GM19099 (cell line): ENCODE measurements around the gene TNFAIP8.

Experiments
- POLR2A ChIP-seq: IDR thresholded peaks from 3 replicates; pipeline ENCODE4 v1.6.1; 2011; ENCODE audit warnings: low read depth; ENCODE audit not compliant: insufficient read length; ENCODE audit errors: extremely low read depth

The TNFAIP8 gene

DNA sequence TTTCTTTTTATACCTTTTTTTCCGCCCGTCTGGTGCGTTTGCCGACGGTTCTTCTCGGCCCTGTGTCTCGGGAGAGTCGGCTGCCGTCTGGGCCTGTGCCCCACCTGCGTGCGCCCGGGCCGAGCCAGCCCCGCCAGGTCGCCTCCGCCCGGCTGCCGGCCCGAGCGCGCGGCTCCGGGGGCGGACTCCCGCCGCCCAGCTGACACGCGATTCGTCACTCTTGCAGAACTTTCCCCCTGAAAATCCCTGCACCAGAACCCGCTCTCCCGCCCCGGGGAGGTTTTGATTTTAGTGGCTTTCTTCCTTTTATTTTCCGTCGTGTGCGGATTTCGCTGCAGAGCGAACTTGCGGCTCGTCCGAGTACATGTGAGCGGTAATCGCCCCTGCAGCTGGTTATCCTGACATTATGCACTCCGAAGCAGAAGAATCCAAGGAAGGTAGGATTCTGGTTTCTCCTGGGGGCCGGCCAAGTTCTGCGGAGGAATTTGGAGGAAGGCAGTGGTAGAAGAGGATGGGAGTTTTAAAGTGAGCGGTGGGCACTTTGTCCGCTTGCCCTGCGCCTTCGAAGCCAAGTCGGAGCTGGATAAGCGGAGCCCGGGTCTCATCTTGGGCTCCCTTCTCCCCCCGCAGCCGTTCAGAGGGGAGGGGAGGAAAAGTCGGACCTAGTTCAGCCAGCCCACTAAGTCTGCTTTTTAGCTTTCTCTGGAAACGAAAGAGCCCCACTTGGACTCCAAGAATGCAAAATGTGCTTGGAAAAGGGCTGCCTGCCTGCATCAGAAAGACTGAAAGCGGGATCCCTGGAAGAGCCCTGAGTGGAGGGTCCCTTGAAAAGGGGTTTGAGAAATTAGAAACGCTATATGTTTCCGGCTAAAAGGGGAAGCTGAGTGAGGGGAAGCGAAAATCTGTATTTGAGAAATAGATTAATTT lies at the start of gene TNFAIP8:
TNFAIP8 (plus strand) TSS at position 335 of the 927 bp plus-strand sequence; CDS start at position 407, 72 bp downstream.
- TF ChIP-seq POLR2A = peak; percentile 67

DNA sequence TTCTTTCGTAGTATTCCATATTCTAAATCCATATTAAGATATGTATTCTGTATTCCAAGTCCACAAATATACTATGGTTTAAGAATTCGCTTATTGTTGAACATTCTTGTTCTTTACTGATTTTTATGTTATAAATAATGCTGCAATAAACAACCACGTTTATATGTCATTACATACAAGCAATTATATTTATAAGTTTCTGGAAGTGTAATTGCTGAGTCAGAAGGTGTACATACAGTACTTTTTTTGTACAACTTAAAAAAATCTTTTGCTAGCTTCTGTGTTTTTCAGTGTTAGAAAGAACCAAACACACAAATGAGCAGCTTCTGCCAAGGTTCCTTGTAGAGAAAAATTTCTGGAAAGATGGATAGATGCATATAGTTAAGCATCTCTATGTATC lies 48.6 kb upstream of the TNFAIP8 start:
- TF ChIP-seq POLR2A = no peak

GRCh38 chr5:119309326-119309725 lies 46.5 kb upstream of the TNFAIP8 start:
- TF ChIP-seq POLR2A = no peak

DNA sequence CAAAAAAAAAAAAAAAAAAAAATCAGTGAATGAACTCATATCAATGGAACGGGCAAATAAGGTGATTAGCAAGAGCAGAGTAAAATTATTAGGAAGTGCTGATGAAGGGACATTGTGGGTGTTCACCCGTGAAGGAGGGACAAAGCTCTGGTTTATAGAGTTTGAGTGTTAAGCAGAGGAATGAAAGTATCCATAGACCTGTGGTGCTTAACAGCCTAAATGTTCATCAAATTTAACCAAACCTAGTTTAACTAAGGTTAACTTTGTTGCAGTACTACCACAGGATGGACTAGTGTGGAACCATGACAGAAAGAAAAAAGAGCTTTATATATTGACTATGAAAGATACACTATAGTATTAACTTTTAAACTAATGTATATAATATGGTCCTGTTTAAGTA lies 44.1 kb upstream of the TNFAIP8 start:
- no peak for TF ChIP-seq POLR2A

- TF ChIP-seq POLR2A = no peak
These were observed 43.4 kb upstream of the TNFAIP8 start for GRCh38 chr5:119312403-119312802.

DNA sequence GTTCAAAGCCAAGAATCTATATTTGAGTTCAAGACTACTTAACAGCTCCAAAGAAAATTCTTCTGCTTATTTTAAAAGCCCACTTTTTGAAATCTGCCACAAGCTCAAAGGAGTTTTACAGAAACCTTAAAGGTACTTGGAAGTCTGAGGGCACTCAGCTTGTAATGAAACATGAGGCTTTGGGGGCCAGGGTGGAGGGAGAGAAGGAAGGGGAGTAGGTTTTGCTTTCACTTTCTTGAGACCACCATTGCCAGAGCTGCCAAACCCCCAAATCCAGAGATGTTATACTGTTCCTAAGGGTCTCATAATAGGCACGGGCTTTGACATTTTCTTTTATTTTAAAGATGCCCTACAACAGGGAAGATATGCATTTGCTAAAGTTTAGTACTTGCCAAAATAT lies 42.6 kb upstream of the TNFAIP8 start:
- TF ChIP-seq POLR2A = no peak

DNA sequence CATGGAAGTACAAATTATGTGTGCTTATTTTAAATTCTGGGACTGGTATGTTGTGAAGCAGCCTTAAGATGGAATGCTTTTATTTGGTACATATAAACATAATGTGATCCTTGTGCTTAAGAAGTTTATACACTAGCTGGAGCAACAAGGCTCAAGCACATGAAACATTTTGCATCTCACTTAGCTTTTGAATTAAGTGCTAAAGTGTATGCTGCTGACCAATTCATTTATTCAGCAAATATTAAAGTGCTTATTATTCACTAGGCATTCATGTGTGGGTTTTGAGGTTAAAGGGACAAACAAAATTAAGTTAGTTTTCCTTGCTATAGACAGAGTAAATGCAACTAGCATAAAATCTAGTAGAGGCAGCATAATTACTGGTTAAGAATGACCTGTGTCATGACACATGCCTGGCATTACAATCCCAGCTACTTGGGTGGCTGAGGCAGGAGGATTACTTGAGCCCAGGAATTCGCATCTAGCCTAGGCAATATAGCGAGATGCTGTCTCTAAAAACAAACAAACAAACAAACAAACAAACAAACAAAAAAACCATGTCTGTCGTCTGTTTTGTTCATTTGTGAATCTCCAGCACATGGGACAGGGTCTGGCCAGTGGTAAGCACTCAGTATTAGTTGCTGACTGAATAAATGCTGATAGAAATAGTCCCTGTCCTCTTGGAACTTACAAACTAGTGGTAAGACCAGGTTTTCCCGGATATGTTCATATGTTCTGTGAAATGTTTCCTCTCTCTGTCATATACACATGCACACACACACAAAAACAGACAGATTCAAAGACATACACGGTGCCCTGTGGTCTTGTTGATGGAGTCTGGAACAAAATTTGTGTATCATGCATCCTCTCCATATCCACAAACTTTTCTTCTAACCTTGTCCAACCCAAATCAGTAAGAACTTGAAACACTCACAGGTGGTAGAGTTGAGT lies 41.9 kb upstream of the TNFAIP8 start:
- no peak for TF ChIP-seq POLR2A

- no peak for TF ChIP-seq POLR2A
These were observed 40.3 kb upstream of the TNFAIP8 start for GRCh38 chr5:119315516-119315949.

DNA sequence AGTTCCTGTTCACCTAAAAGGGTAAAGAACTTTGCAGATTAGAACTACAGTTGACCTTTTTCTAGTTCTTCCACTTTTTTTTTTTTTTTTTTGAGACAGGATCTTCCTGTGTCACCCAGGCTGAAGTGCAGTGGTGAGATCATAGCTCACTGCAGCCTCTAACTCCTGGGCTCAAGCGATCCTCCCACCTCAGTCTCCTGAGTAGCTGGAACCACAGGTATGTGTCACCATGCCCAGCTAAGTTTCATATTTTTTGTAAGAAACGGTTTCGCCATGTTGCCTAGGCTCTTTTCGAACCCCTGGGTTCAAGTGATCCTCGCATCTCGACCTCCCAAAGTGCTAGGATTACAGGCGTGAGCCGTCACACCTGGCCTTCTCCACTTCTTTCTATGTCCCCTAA lies 39.7 kb upstream of the TNFAIP8 start:
- no peak for TF ChIP-seq POLR2A

GRCh38 chr5:119316906-119317305 lies 38.9 kb upstream of the TNFAIP8 start:
- TF ChIP-seq POLR2A = no peak

DNA sequence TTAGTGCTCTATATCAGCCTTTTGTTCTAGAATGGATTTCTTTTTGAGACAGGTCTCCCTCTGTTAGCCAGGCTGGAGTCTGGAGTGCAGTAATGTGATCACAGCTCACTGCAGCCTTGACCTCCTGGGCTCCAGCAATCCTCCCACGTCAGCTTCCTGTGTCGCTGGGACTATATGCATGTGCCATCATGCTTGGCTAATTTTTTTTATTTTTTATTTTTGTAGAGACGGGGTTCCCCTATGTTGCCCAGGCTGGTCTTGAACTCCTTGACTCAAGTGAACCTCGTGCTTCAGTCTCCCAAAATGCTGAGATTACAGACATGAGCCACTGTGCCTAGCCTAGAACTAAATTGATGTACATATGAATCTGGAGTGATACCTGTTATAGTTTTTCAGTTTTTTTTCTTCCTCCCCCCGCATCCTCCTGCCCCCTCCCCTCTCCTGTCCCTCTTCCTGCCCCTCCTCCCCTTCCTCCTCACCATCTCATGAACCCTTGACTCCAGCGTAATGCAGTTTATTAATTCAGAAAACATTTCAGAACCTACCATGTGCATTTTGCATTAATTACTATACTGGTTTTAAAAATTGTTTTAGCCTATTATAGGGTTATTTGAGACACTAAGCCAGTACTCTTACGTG lies 37.4 kb upstream of the TNFAIP8 start:
- TF ChIP-seq POLR2A = no peak

DNA sequence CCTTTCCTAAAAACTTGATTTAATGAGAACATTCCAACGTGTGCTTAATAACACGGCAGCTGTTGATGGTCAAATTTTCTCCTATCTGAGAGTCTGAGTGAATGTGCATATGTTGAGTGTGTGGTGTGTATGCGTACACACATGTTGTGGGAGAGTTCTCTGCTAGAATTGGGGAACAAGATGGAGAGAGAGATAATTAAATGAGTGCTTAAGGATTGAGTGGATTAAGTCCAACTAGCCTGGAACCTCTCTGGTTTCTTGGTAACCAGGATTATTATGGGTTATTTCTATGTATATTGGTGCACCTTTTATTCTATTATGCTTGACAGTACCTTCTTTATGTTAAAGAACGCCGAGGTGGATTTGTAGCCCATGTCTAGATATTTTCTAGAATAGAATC lies 36.4 kb upstream of the TNFAIP8 start:
- no peak for TF ChIP-seq POLR2A

DNA sequence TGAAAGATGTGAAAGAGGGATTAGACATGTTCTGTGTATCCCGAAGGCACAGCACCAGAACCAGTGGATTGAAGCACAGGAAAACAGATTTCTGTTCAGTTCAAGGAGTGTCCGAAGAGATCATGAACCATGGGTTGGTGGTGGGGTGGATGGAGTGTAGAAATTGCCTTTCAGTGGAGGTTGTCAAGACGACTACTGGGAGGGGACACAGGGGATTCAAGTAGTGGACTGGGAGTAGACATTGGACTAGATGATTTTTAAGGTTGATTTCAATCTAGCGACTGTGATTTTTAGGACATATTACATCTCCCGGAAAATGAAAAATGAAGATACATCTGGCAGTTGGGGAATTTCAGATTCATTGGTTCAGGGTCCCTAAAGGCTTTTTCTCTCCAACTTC lies 35.9 kb upstream of the TNFAIP8 start:
- TF ChIP-seq POLR2A = no peak

DNA sequence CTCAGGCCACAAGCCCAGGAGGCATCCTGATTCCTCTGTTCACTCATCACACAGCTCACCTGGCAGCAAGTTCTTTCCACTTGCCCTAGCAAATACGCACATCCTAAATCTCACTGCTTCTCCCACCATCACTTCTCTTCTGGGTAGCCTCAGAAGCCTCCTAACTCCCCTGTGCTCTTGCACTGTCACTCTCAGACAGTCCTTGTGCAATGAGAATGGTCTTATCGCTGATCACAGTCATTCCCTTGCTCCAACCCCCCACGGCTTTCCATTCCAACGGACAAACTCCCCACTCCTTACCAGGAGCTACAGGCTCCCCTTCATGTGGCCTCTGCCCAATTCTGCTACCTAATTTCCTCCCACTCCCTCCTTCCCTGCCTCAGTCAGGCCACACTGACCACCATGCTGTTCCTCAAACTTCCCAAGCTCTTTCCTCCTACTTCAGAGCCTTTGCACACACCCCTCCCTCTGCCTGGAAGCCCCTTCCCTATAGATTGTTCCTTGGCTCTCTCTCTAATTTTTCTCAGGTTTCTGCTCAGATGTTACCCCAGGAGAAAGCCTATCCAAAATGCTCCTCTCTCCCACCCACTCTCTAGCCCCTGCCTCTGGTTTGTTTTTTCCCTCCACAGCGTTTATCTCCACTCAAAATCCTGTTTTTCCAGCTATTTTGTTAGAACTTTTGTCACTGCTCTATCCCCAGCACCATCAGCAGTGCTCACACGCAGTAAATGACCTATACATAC lies 34.1 kb upstream of the TNFAIP8 start:
- no peak for TF ChIP-seq POLR2A

DNA sequence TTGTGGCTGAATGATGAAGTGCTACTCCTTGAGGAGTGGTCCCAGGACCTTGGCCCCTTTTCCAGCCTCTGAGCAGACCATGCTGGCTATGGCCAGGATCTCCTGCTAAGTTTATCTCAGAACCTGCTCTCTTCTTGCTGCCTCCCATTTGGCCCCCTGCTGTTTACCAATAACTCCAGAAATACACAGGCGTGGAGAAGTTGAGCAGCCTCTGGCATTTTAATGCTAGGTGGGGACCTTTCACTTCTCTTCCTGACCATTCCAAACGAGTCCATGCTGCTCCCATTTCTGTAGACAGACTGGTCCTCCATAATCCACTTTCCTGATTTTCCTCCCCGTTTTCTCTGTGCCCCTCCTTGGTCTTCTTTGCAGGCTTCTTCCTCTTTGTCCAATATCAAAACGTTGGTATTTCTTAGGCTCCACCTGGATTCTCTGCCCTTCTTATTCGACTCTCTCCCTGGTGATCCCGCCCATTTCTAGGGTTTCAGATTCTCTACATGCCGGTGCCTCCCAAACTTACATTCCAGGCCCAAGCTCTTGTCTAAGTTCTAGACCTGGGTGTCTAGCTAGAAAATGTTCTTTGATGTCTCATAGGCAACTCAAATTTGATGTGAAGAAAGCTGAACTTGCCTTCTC lies 33.4 kb upstream of the TNFAIP8 start:
- no peak for TF ChIP-seq POLR2A
